Endothelial cell of umbilical vein (primary cell): Measurements from ENCODE around the gene STK24. TPM values are rescaled to one million over a fixed set of nuclear protein-coding genes. Genes with fewer than 3 reads are reported as not detected.

Source experiments
- BruUV-seq: library from RNA; stranded (reverse); fragments of 400-500 nt; replicated peaks from 2 replicates; lab custom pipeline; 2021; lab: Mats Ljungman, UMichigan
- CTCF ChIA-PET: fragments of 300-600, 350-600 bp; sonication (Branson Sonifier 250); formaldehyde crosslinking; loops from one replicate; lab custom pipeline; 2021; ENCODE audit warnings: antibody characterized with exemption, inconsistent platforms; lab: Charles Lee
- POLR2A ChIA-PET: fragments of 300-600, 350-600 bp; sonication (Branson Sonifier 250); formaldehyde crosslinking; loops from one replicate; lab custom pipeline; 2021; ENCODE audit warnings: antibody characterized with exemption, inconsistent platforms; lab: Charles Lee
- DNase-seq: peaks from one replicate; pipeline ENCODE4 v3.0.0-alpha.2; 2011; ENCODE audit warnings: low read depth, low spot score
- FAIRE-seq: peaks from 2 replicates; lab custom pipeline; 2011; peaks lifted over from hg19 to GRCh38; lab: Jason Lieb, UNC
- H2AFZ ChIP-seq: 2 replicates; pipeline ENCODE4 v1.6.0; 2012; ENCODE audit warnings: low read depth, low read length, control low read depth, inconsistent platforms
- H3K27ac ChIP-seq: 2 replicates; pipeline ENCODE4 v1.5.1; 2011; ENCODE audit warnings: low read depth, mild to moderate bottlenecking, control low read depth, low read length, moderate library complexity; ENCODE audit not compliant: insufficient read depth
- H3K27me3 ChIP-seq, 2 experiments: 2 replicates each; pipeline versions ENCODE4 v1.6.0 to v1.6.1; 2011; ENCODE audit warnings: low read length in 2 of 2, mixed read lengths in 1 of 2; ENCODE audit not compliant: control insufficient read depth in 2 of 2, insufficient read depth in 2 of 2
- H3K36me3 ChIP-seq, 2 experiments: 2 replicates in 1 of 2; 3 replicates in 1 of 2; pipeline ENCODE4 v1.5.1; 2011; ENCODE audit warnings: low read length in 2 of 2, mild to moderate bottlenecking in 1 of 2, moderate library complexity in 1 of 2; ENCODE audit not compliant: control insufficient read depth in 2 of 2, insufficient read depth in 2 of 2; ENCODE audit errors: extremely low read depth in 1 of 2
- H3K4me1 ChIP-seq: 3 replicates; pipeline ENCODE4 v1.5.1; 2011; ENCODE audit warnings: mild to moderate bottlenecking, low read length; ENCODE audit not compliant: control insufficient read depth, insufficient read depth; ENCODE audit errors: extremely low read depth
- H3K4me2 ChIP-seq: 2 replicates; pipeline ENCODE4 v1.6.1; 2011; ENCODE audit warnings: low read length, control low read depth, mixed read lengths; ENCODE audit not compliant: insufficient read depth
- H3K4me3 ChIP-seq, 3 experiments: fragments of 200-600 bp in 1 of 3; sonication (generic), shearing (Covaris generic) in 1 of 3; replicated peaks in 1 of 3; 2 replicates each; pipeline ENCODE4 v1.5.1; 2011 to 2016; ENCODE audit warnings: control low read depth in 3 of 3, low read length in 3 of 3, mild to moderate bottlenecking in 2 of 3, inconsistent platforms in 1 of 3, low read depth in 1 of 3, moderate library complexity in 1 of 3; ENCODE audit not compliant: insufficient read depth in 1 of 3
- H3K79me2 ChIP-seq: 2 replicates; pipeline ENCODE4 v1.6.0; 2012; ENCODE audit warnings: low read length, inconsistent platforms; ENCODE audit not compliant: control insufficient read depth, insufficient read depth
- H3K9ac ChIP-seq: replicated peaks from 2 replicates; pipeline ENCODE3; 2011; ENCODE audit warnings: low read length, control low read depth; ENCODE audit not compliant: insufficient read depth; ENCODE audit errors: extremely low read depth
- H3K9me1 ChIP-seq: replicated peaks from 3 replicates; pipeline ENCODE4 v1.6.0; 2011; ENCODE audit warnings: mild to moderate bottlenecking, low read length; ENCODE audit not compliant: control insufficient read depth, insufficient read depth; ENCODE audit errors: extremely low read depth
- H3K9me3 ChIP-seq: replicated peaks from 2 replicates; pipeline ENCODE4 v1.5.1; 2012; ENCODE audit warnings: low read length, inconsistent platforms; ENCODE audit not compliant: control insufficient read depth, insufficient read depth
- H4K20me1 ChIP-seq: replicated peaks from 2 replicates; pipeline ENCODE3; 2011; ENCODE audit warnings: mild to moderate bottlenecking, low read length; ENCODE audit not compliant: control insufficient read depth, insufficient read depth; ENCODE audit errors: extremely low read depth
- CTCF ChIP-seq, 2 donors: IDR thresholded peaks; 1 replicate in 1 of 2; 2 replicates in 1 of 2; pipeline ENCODE4 v1.5.1; 2011; ENCODE audit warnings: low read length in 2 of 2, mild to moderate bottlenecking in 2 of 2, moderate library complexity in 2 of 2, control low read depth in 1 of 2, inconsistent platforms in 1 of 2, low read depth in 1 of 2; ENCODE audit not compliant: insufficient read depth in 1 of 2; ENCODE audit errors: extremely low read depth in 1 of 2
- EZH2 ChIP-seq: IDR thresholded peaks from 2 replicates; pipeline ENCODE4 v1.6.1; 2012; ENCODE audit warnings: borderline replicate concordance, low read depth, mild to moderate bottlenecking, moderate library complexity, low read length, inconsistent platforms; ENCODE audit not compliant: severe bottlenecking
- FOS ChIP-seq: IDR thresholded peaks from 2 replicates; pipeline ENCODE4 v1.6.1; 2011; ENCODE audit warnings: mild to moderate bottlenecking, low read length, moderate library complexity, borderline replicate concordance; ENCODE audit not compliant: insufficient read depth
- GATA2 ChIP-seq: IDR thresholded peaks from 2 replicates; pipeline ENCODE4 v1.7.0; 2011; ENCODE audit warnings: low read depth, mild to moderate bottlenecking, moderate library complexity, mixed read lengths, low read length; ENCODE audit not compliant: insufficient read length, insufficient read depth
- JUN ChIP-seq: IDR thresholded peaks from 2 replicates; pipeline ENCODE4 v1.6.1; 2011; ENCODE audit warnings: borderline replicate concordance, low read depth; ENCODE audit not compliant: insufficient read length, insufficient read depth
- MAX ChIP-seq: IDR thresholded peaks from 2 replicates; pipeline ENCODE4 v1.6.1; 2011; ENCODE audit not compliant: insufficient read depth, insufficient read length
- MYC ChIP-seq: IDR thresholded peaks from one replicate; pipeline ENCODE4 v1.6.1; 2011; ENCODE audit warnings: mild to moderate bottlenecking, low read depth, low read length
- POLR2A ChIP-seq: IDR thresholded peaks from 2 replicates; pipeline ENCODE4 v1.6.1; 2012; ENCODE audit warnings: low read depth, mild to moderate bottlenecking, control low read depth, low read length
- POLR2AphosphoS5 ChIP-seq: IDR thresholded peaks from 2 replicates; pipeline ENCODE4 v1.6.1; 2012; ENCODE audit warnings: low read depth, mild to moderate bottlenecking, control low read depth, low read length, moderate library complexity; ENCODE audit not compliant: insufficient read depth
- dilution Hi-C: fragments of 300-500 bp; cut with MboI; formaldehyde crosslinking; loops from one replicate; pipeline ENCODE4 v1.15.0; 2019; ENCODE audit warnings: low sequenced_read_pairs; ENCODE audit not compliant: extremely low pct_ligation_motif_present
- intact Hi-C: fragments of 100-400 bp; cut with micrococcal nuclease; formaldehyde crosslinking; loops from one replicate; pipeline ENCODE4 v1.10.0; 2022
- polyA plus RNA-seq, 4 experiments: library from polyadenylated mRNA; depleted of rRNA in 3 of 4; stranded (reverse) in 3 of 4; unstranded in 1 of 4; fragments of >200 nt; gene quantifications; 2 replicates each; pipeline versions ENCODE4 v1.2.1 to v1.2.3, GENCODE V29; 2011 to 2012; ENCODE audit warnings: missing spikeins in 1 of 4
- total RNA-seq: library from RNA; stranded (reverse); gene quantifications from 2 replicates; pipeline ENCODE4 v1.2.3, GENCODE V29; 2021

The STK24 gene
- total and polyA plus RNA-seq, 2 donors (not counting 3 experiments of a cell fraction or from before 2014, with no cell fraction given), result 43.3 to 100 TPM

- no peak overlapping the region for H2AFZ ChIP-seq
- no peaks in the 10 kb centered on the region for H3K9me1 ChIP-seq
- H3K4me1 ChIP-seq, result peaks cover 56% of the 10 kb centered on the region
- no peak overlapping the region for H3K9ac ChIP-seq
- intact Hi-C loops, result no loop called here
- dilution Hi-C loops, result no loop called here
- H3K4me2 ChIP-seq, result no peak overlapping the region
- no peak for FAIRE-seq
- no peak overlapping the region for H3K4me3 ChIP-seq
- TF ChIP-seq FOS (no peak), MYC (no peak), EZH2 (no peak), POLR2AphosphoS5 (no peak), GATA2 (no peak), JUN (no peak)
- H3K36me3 ChIP-seq, result no peaks in the 10 kb centered on the region
- H3K9me3 ChIP-seq, result no peaks in the 10 kb centered on the region
- ChIA-PET CTCF (interaction anchor here (0.8 to 1.4 kb wide), 3 partner anchors 14 to 187 kb away, joined by 3 to 4 read pairs (median 3); no protein-coding TSS in a partner anchor), POLR2A (no interaction called here)
- peaks cover 80% of the 10 kb centered on the region for H3K79me2 ChIP-seq
- H3K27me3 ChIP-seq, result no peaks in the 10 kb centered on the region
- no peak overlapping the region for H3K27ac ChIP-seq
- no TSS peak for BruUV-seq
- H4K20me1 ChIP-seq, result no peaks in the 10 kb centered on the region
- DNase-seq, result no peak
Measured at GRCh38 chr13:98486412-98486811, 90.5 kb downstream of the STK24 start.

GRCh38 chr13:98485561-98485960 is 91.3 kb downstream of the STK24 start:
- Histone ChIP-seq H4K20me1 (no peaks in the 10 kb centered on the region), H3K9ac (peak overlapping the region; percentile 91), H3K79me2 (peaks cover 79% of the 10 kb centered on the region), H3K9me1 (no peaks in the 10 kb centered on the region), H3K4me2 (no peak overlapping the region), H3K27ac (peak overlapping the region; percentile 99), H3K9me3 (no peaks in the 10 kb centered on the region), H3K27me3 (no peaks in the 10 kb centered on the region), H3K36me3 (peaks cover 0 to 1% of the 10 kb centered on the region in 2 experiments), H2AFZ (no peak overlapping the region), H3K4me3 (no peak overlapping the region), H3K4me1 (peaks cover 55% of the 10 kb centered on the region)
- POLR2A ChIA-PET, result interaction anchor here (0.8 to 1.7 kb wide), 4 partner anchors 19 to 92 kb away, joined by 3 to 6 read pairs (median 4); no protein-coding TSS in a partner anchor
- TF ChIP-seq POLR2A (no peak), JUN (no peak), GATA2 (no peak), CTCF (IDR thresholded peaks at IDR 0.05; ENCODE audit: extremely low read depth in 1 of 2, insufficient read depth in 1 of 2, low read depth in 1 of 2, low read length in 2 of 2) (no peak), POLR2AphosphoS5 (no peak), EZH2 (no peak), FOS (no peak), MYC (no peak), MAX (no peak)
- dilution Hi-C loops, result no loop called here
- no TSS peak for BruUV-seq
- FAIRE-seq (no peak), DNase-seq (no peak)
- CTCF ChIA-PET, result interaction anchor here (0.8 to 2.6 kb wide), 12 partner anchors 9 to 188 kb away, joined by 3 to 26 read pairs (median 6); no protein-coding TSS in a partner anchor
- intact Hi-C loops, result no loop called here
